NCI-H524 (cell line): ENCODE data around the gene SRL.

Experiments
- DNase-seq, 2 experiments: peaks; one replicate each; lab custom pipeline; 2025; lab: John Stamatoyannopoulos, UW

SRL gene

GRCh38 chr16:4241928-4242283, at the start of gene SRL:
TSS of gene SRL (minus strand) at chr16:4242080. CDS start at chr16:4242067, 13 bp downstream.
- peak; percentile 90 to 97 for DNase-seq

- DNase-seq: peak in 1 of 2 experiments; percentile 33
These were observed 48.5 kb upstream of the SRL start for GRCh38 chr16:4290236-4290830.

- DNase-seq: peak; percentile 51 to 66
These were observed 46.5 kb upstream of the SRL start for GRCh38 chr16:4288148-4288921.

GRCh38 chr16:4285167-4285566, 43.3 kb upstream of the SRL start:
- peak in 1 of 2 experiments; percentile 23 for DNase-seq

- no peak for DNase-seq
These were observed 42.1 kb upstream of the SRL start for GRCh38 chr16:4283939-4284338.

GRCh38 chr16:4283441-4283840, 41.6 kb upstream of the SRL start:
- no peak for DNase-seq

GRCh38 chr16:4280625-4281024, 38.7 kb upstream of the SRL start:
- DNase-seq: no peak

GRCh38 chr16:4277987-4278513, 36.2 kb upstream of the SRL start:
- DNase-seq: no peak

- DNase-seq: no peak
These were observed 34.0 kb upstream of the SRL start for GRCh38 chr16:4275861-4276260.

GRCh38 chr16:4273858-4274311, 32.0 kb upstream of the SRL start:
- no peak for DNase-seq

GRCh38 chr16:4272114-4272956, 30.5 kb upstream of the SRL start:
- peak; percentile 71 to 73 for DNase-seq

GRCh38 chr16:4271176-4272113, 29.6 kb upstream of the SRL start:
- DNase-seq: peak; percentile 91 to 96

- DNase-seq: no peak
These were observed 28.7 kb upstream of the SRL start for GRCh38 chr16:4270595-4270994.

- DNase-seq: no peak
These were observed 28.2 kb upstream of the SRL start for GRCh38 chr16:4270091-4270490.

- DNase-seq: peak; percentile 48 to 68
These were observed 24.5 kb upstream of the SRL start for GRCh38 chr16:4266372-4266771.

GRCh38 chr16:4265676-4266075, 23.8 kb upstream of the SRL start:
- no peak for DNase-seq

- no peak for DNase-seq
These were observed 22.7 kb upstream of the SRL start for GRCh38 chr16:4264546-4264945.

- peak in 1 of 2 experiments; percentile 15 for DNase-seq
These were observed 21.9 kb upstream of the SRL start for GRCh38 chr16:4263504-4264436.

- no peak for DNase-seq
These were observed 20.5 kb upstream of the SRL start for GRCh38 chr16:4262303-4262835.
